ENCODE results near the gene LTBP4. TPM values are rescaled to one million over a fixed set of nuclear protein-coding genes. Genes with fewer than 3 reads are reported as not detected.
A peak's percentile ranks its signal among the peaks of the same experiment; 100 is the strongest.

LTBP4 gene
- total and polyA plus RNA-seq, 3 experiments from 2014 or later = 40.0 to 111 (median 103) TPM

DNA sequence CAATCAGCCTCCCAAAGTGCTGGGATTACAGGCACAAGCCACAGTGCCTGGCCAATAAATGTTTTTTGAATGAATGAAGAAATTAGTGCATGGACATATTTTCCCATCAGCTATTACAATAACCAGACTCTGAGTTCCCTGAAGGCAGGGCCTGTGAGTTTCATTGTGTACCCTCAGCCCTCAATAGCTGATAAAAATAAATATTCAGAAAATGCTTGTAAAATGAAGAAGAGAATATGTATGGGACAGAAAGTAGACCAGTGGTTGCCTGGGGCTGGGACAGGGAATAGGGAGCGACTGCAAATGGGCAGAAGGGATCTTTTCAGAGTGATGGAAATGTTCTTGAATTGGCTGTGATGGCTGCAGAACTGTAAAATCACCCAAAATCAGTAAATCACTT, 60.4 kb downstream of the LTBP4 start:
- Mint-ChIP-seq H3K27me3 (peaks cover 2 to 6% of the 10 kb centered on the region in 2 donors), H3K4me1 (peaks cover 6 to 16% (median 10%) of the 10 kb centered on the region in 3 donors), H3K4me3 (peak overlapping the region in 3 of 7 donors; percentile 30 to 62 (median 41)), H3K27ac (peak overlapping the region in 2 of 8 donors; percentile 48 to 56), H3K9me3 (no peaks in the 10 kb centered on the region), H3K36me3 (no peaks in the 10 kb centered on the region)
- ChIA-PET CTCF (interaction anchor here (1.0 to 5.1 kb wide), 4 partner anchors 13 to 483 kb away, joined by 3 to 46 read pairs (median 32); no protein-coding TSS in a partner anchor), POLR2A (no interaction called here)
- Histone ChIP-seq H3K4me3 (ENCODE audit: low read length) (no peak overlapping the region), H3K27ac (ENCODE audit: low read depth, low read length) (no peak overlapping the region), H3K9me3 (ENCODE audit: low read length) (no peaks in the 10 kb centered on the region), H3K36me3 (ENCODE audit: insufficient read depth, low read length) (no peaks in the 10 kb centered on the region), H3K4me1 (ENCODE audit: insufficient read depth, low read length) (peaks cover 11% of the 10 kb centered on the region), H3K27me3 (ENCODE audit: insufficient read depth, low read length, poor library complexity, severe bottlenecking) (no peaks in the 10 kb centered on the region)
- DNase-seq = no peak

DNA sequence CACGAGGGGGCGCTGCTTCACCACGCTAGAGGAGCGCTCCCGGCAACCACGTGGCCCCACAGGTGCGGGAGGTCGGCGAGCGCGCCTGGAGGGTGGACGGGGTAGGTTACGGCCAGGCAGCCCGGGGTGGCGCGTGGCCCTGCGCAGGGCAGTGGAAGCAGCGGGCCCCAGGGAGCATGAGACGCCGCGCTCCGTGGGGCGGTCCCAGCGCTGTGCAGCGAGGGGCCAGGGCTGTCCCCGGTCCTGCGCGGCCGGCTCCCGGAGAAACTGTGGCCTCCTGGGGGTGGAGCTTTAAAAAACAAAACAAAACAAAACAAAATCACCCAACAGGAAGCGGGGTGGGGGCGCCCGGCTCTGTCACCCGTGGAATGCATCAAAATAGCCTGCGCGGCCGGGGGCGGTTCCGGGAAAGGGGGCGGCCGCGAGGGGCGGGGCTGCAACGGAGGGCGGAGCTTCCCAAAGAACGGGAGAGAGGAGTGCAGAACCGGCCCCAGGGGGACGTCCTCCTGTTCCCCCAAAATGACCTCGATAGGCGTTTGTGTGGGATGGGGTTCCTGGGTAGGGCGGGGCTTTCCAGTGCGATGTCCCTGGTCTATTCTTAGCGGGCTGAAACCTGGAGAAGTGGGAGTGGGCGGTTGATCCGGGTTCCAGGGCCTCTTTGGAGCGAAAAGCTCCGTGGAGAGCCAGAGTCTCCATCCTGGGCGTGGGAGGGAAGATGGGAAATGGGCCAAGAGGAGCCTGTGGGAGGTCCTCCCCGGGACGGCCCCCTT, 61.9 kb downstream of the LTBP4 start:
- H3K27me3 ChIP-seq (ENCODE audit: insufficient read depth, low read length, poor library complexity, severe bottlenecking) = no peaks in the 10 kb centered on the region
- Mint-ChIP-seq H3K4me1 (peaks cover 6 to 16% (median 10%) of the 10 kb centered on the region in 3 donors), H3K27me3 (peaks cover 2 to 6% of the 10 kb centered on the region in 2 donors), H3K27ac (peak overlapping the region; percentile 66 to 99 (median 89)), H3K9me3 (no peaks in the 10 kb centered on the region), H3K4me3 (peak overlapping the region; percentile 80 to 93 (median 85)), H3K36me3 (peaks cover 0 to 3% (median 0%) of the 10 kb centered on the region in 3 donors)
- H3K9me3 ChIP-seq (ENCODE audit: low read length) = no peaks in the 10 kb centered on the region
- no peaks in the 10 kb centered on the region for H3K36me3 ChIP-seq (ENCODE audit: insufficient read depth, low read length)
- H3K4me3 ChIP-seq (ENCODE audit: low read length) = peak overlapping the region; percentile 71
- ChIA-PET POLR2A (interaction anchor here (0.6 to 2.5 kb wide), 16 partner anchors 12 to 689 kb away, joined by 3 to 8 read pairs (median 5); partner anchors contain the start of genes ACTMAP, BLVRB, COQ8B and EGLN2), CTCF (interaction anchor here (0.6 to 5.1 kb wide), 23 partner anchors 10 to 786 kb away, joined by 3 to 46 read pairs (median 4); partner anchors contain the start of genes ACTMAP, CCDC97, EGLN2 and ITPKC)
- H3K27ac ChIP-seq (ENCODE audit: low read depth, low read length) = peak overlapping the region; percentile 59
- peak; percentile 87 to 93 (median 89) for DNase-seq
- H3K4me1 ChIP-seq (ENCODE audit: insufficient read depth, low read length) = peaks cover 11% of the 10 kb centered on the region

GRCh38 chr19:40663695-40664692, 62.8 kb downstream of the LTBP4 start:
- H3K27me3 ChIP-seq (ENCODE audit: insufficient read depth, low read length, poor library complexity, severe bottlenecking) = no peaks in the 10 kb centered on the region
- no peaks in the 10 kb centered on the region for H3K9me3 ChIP-seq (ENCODE audit: low read length)
- peak overlapping the region; percentile 71 for H3K4me3 ChIP-seq (ENCODE audit: low read length)
- Mint-ChIP-seq H3K27me3 (peaks cover 2 to 6% of the 10 kb centered on the region in 2 donors), H3K4me3 (peak overlapping the region; percentile 80 to 93 (median 85)), H3K36me3 (peaks cover 3 to 10% (median 5%) of the 10 kb centered on the region in 3 donors), H3K9me3 (no peaks in the 10 kb centered on the region), H3K27ac (peak overlapping the region; percentile 66 to 99 (median 89)), H3K4me1 (peaks cover 6 to 16% (median 10%) of the 10 kb centered on the region in 3 donors)
- DNase-seq = peak in 1 of 5 donors; percentile 59
- H3K27ac ChIP-seq (ENCODE audit: low read depth, low read length) = peak overlapping the region; percentile 59
- no peaks in the 10 kb centered on the region for H3K36me3 ChIP-seq (ENCODE audit: insufficient read depth, low read length)
- H3K4me1 ChIP-seq (ENCODE audit: insufficient read depth, low read length) = peaks cover 11% of the 10 kb centered on the region
- ChIA-PET POLR2A (interaction anchor here (0.6 to 2.5 kb wide), 13 partner anchors 11 to 688 kb away, joined by 3 to 8 read pairs (median 6); partner anchors contain the start of genes ACTMAP, COQ8B, EGLN2 and NUMBL), CTCF (interaction anchor here (0.6 to 5.1 kb wide), 23 partner anchors 10 to 785 kb away, joined by 3 to 46 read pairs (median 4); partner anchors contain the start of genes ACTMAP, CCDC97, EGLN2 and ITPKC)

GRCh38 chr19:40666803-40667438, 65.8 kb downstream of the LTBP4 start:
- H3K36me3 Mint-ChIP-seq = peaks cover 12 to 31% (median 15%) of the 10 kb centered on the region in 3 donors
- H3K4me3 Mint-ChIP-seq = no peak overlapping the region
- H3K27ac ChIP-seq (ENCODE audit: low read depth, low read length) = no peak overlapping the region
- H3K9me3 Mint-ChIP-seq = peaks cover 0 to 3% (median 0%) of the 10 kb centered on the region in 5 donors
- no peaks in the 10 kb centered on the region for H3K27me3 ChIP-seq (ENCODE audit: insufficient read depth, low read length, poor library complexity, severe bottlenecking)
- peaks cover 0 to 2% of the 10 kb centered on the region in 2 donors for H3K27me3 Mint-ChIP-seq
- H3K27ac Mint-ChIP-seq = peak overlapping the region in 2 of 8 donors; percentile 50 to 77
- peaks cover 6 to 16% (median 10%) of the 10 kb centered on the region in 3 donors for H3K4me1 Mint-ChIP-seq
- H3K36me3 ChIP-seq (ENCODE audit: insufficient read depth, low read length) = no peaks in the 10 kb centered on the region
- ChIA-PET CTCF (no interaction called here), POLR2A (no interaction called here)
- peaks cover 3% of the 10 kb centered on the region for H3K9me3 ChIP-seq (ENCODE audit: low read length)
- peaks cover 11% of the 10 kb centered on the region for H3K4me1 ChIP-seq (ENCODE audit: insufficient read depth, low read length)
- no peak for DNase-seq
- no peak overlapping the region for H3K4me3 ChIP-seq (ENCODE audit: low read length)

DNA sequence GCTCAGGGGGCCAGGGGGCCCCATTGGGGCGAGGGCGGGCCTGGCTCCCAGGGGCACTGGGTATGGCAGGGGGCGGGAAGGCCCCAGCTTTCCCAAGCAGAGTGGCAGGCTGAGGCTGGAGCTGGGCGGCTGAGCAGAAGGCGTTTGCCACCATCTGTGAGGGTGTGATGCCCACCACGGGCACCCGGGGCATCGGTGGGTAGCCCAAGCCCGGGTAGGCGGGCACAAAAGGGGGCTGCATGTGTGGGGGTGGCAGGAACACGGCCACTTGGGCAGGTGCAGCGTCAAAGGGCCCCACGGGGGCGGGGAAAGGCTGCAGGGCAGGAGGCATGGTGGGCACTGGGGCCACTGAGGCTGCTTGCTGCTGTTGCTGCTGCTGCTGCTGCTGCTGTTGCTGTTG, 66.4 kb downstream of the LTBP4 start:
- POLR2A ChIA-PET = no interaction called here
- H3K27ac Mint-ChIP-seq = peak overlapping the region in 1 of 8 donors; percentile 50
- no peak for DNase-seq
- Histone ChIP-seq H3K4me3 (ENCODE audit: low read length) (no peak overlapping the region), H3K36me3 (ENCODE audit: insufficient read depth, low read length) (no peaks in the 10 kb centered on the region), H3K27me3 (ENCODE audit: insufficient read depth, low read length, poor library complexity, severe bottlenecking) (no peaks in the 10 kb centered on the region), H3K27ac (ENCODE audit: low read depth, low read length) (no peak overlapping the region), H3K9me3 (ENCODE audit: low read length) (peaks cover 3% of the 10 kb centered on the region), H3K4me1 (ENCODE audit: insufficient read depth, low read length) (peaks cover 8% of the 10 kb centered on the region)
- no peak overlapping the region for H3K4me3 Mint-ChIP-seq
- peaks cover 0 to 3% (median 0%) of the 10 kb centered on the region in 5 donors for H3K9me3 Mint-ChIP-seq
- H3K27me3 Mint-ChIP-seq = peaks cover 0 to 2% of the 10 kb centered on the region in 2 donors
- CTCF ChIA-PET = interaction anchor here (1.1 to 1.4 kb wide), 3 partner anchors 151 to 477 kb away, joined by 3 to 4 read pairs (median 3); no protein-coding TSS in a partner anchor
- H3K36me3 Mint-ChIP-seq = peaks cover 12 to 31% (median 15%) of the 10 kb centered on the region in 3 donors
- peaks cover 6 to 13% (median 9%) of the 10 kb centered on the region in 3 donors for H3K4me1 Mint-ChIP-seq

DNA sequence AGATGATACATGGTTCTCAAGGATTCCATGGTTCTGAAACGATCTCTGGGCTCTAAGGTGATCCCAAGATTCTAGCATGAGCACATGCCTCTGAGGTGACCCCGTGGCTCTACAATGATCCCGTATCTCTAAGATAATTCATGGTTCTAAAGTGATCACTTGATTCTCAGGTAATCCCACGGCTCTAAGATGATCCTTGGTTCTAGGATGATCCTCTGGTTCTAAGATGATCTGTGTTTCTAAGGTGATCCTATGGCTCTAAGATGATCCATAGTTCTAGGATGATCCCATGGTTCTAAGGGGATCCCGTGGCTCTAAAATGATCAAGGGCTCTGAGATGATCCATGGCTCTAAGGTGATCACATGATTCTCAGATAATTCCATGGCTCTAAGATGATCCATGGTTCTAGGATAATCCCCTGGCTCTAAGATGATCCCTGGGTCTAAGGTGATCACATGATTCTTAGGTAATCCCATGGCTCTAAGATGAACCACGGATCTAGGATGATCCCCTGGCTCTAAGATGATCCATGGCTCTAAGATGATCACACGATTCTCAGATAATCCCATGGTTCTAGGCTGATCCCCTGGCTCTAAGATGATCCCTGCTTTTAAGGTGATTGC, 67.9 kb downstream of the LTBP4 start:
- H3K27ac ChIP-seq (ENCODE audit: low read depth, low read length) = no peak overlapping the region
- peaks cover 12 to 31% (median 15%) of the 10 kb centered on the region in 3 donors for H3K36me3 Mint-ChIP-seq
- no peaks in the 10 kb centered on the region for H3K27me3 ChIP-seq (ENCODE audit: insufficient read depth, low read length, poor library complexity, severe bottlenecking)
- no peak for DNase-seq
- no peaks in the 10 kb centered on the region for H3K4me1 ChIP-seq (ENCODE audit: insufficient read depth, low read length)
- H3K9me3 ChIP-seq (ENCODE audit: low read length) = peaks cover 3% of the 10 kb centered on the region
- H3K4me3 Mint-ChIP-seq = no peak overlapping the region
- H3K27ac Mint-ChIP-seq = no peak overlapping the region
- no peak overlapping the region for H3K4me3 ChIP-seq (ENCODE audit: low read length)
- no peaks in the 10 kb centered on the region for H3K27me3 Mint-ChIP-seq
- peaks cover 0 to 3% (median 0%) of the 10 kb centered on the region in 5 donors for H3K9me3 Mint-ChIP-seq
- CTCF ChIA-PET = interaction anchor here (1.4 kb wide), 1 partner anchor 150 kb away, joined by 4 read pairs; no protein-coding TSS in a partner anchor
- no peaks in the 10 kb centered on the region for H3K4me1 Mint-ChIP-seq
- H3K36me3 ChIP-seq (ENCODE audit: insufficient read depth, low read length) = no peaks in the 10 kb centered on the region
- POLR2A ChIA-PET = no interaction called here

All from CD8-positive, alpha-beta memory T cell (primary cell).